ENCODE measurements around the gene MEGF6.
"Not testable (repeated sequence)": the region's sequence is repeated elsewhere in the genome, so short reads cannot be mapped to it uniquely, and the experiment has no call there.

- not testable (repeated sequence) for TF ChIP-seq CTCF (conservative IDR thresholded peaks at IDR 0.05); ZFX (IDR thresholded peaks at IDR 0.05)
Measured at GRCh38 chr1:3583751-3584150, 27.6 kb downstream of the MEGF6 start.
